IMR-90 (cell line): ENCODE results near the gene CXCR6. TPM values are rescaled to one million over a fixed set of nuclear protein-coding genes. Genes with fewer than 3 reads are reported as not detected.

Experiments used
- ATAC-seq: fragments of 200-7000 bp; cut with Tn5 transposase; 2 replicates; pipeline ENCODE4 v1.9.1; 2020; ENCODE audit warnings: low read depth, mild to moderate bottlenecking, moderate library complexity
- BruUV-seq: library from RNA; stranded (reverse); fragments of 400-500 nt; replicated peaks from 2 replicates; lab custom pipeline; 2021; lab: Mats Ljungman, UMichigan
- CTCF ChIA-PET: fragments of 300-600 bp; formaldehyde crosslinking; extraction: SDS; loops from one replicate; lab custom pipeline; 2021; ENCODE audit warnings: antibody characterized with exemption; lab: Yijun Ruan, JAX
- POLR2A ChIA-PET: fragments of 300-600 bp; sonication (Branson Sonifier 250); formaldehyde crosslinking; loops from one replicate; lab custom pipeline; 2022; ENCODE audit warnings: antibody characterized with exemption; ENCODE audit not compliant: unreplicated experiment; lab: Charles Lee
- DNase-seq: peaks from one replicate; pipeline ENCODE4 v3.0.0; 2013
- H2AFZ ChIP-seq: replicated peaks from 2 replicates; pipeline ENCODE3; 2013; ENCODE audit warnings: low read length, mild to moderate bottlenecking; ENCODE audit not compliant: poor library complexity
- H2AK5ac ChIP-seq: 2 replicates; pipeline ENCODE4 v1.6.1; 2013; ENCODE audit warnings: low read depth, low read length, inconsistent platforms
- H2AK9ac ChIP-seq: replicated peaks from 2 replicates; pipeline ENCODE3; 2013; ENCODE audit warnings: mild to moderate bottlenecking, low read depth, low read length, moderate library complexity; ENCODE audit not compliant: poor library complexity
- H2BK120ac ChIP-seq: 2 replicates; pipeline ENCODE4 v1.6.1; 2013; ENCODE audit warnings: low read depth, low read length, inconsistent platforms
- H2BK15ac ChIP-seq: 3 replicates; pipeline ENCODE4 v1.6.1; 2013; ENCODE audit warnings: low read depth, low read length, inconsistent platforms
- H2BK20ac ChIP-seq: 2 replicates; pipeline ENCODE4 v1.6.1; 2013; ENCODE audit warnings: low read depth, mild to moderate bottlenecking, inconsistent platforms, low read length, moderate library complexity
- H2BK5ac ChIP-seq: 2 replicates; pipeline ENCODE4 v1.6.1; 2013; ENCODE audit warnings: mild to moderate bottlenecking, low read depth, low read length, inconsistent platforms; ENCODE audit not compliant: poor library complexity, severe bottlenecking
- H3K14ac ChIP-seq: replicated peaks from 2 replicates; pipeline ENCODE4 v1.6.1; 2013; ENCODE audit warnings: low read depth, low read length, inconsistent platforms
- H3K18ac ChIP-seq: 2 replicates; pipeline ENCODE4 v1.6.1; 2013; ENCODE audit warnings: low read depth, low read length, control low read depth
- H3K23ac ChIP-seq: 2 replicates; pipeline ENCODE4 v1.6.1; 2013; ENCODE audit warnings: low read depth, low read length, inconsistent platforms
- H3K27ac ChIP-seq: 2 replicates; pipeline ENCODE4 v1.5.1; 2013; ENCODE audit warnings: mild to moderate bottlenecking, control low read depth, low read length; ENCODE audit not compliant: insufficient read depth
- H3K27me3 ChIP-seq: 2 replicates; pipeline ENCODE4 v1.6.1; 2013; ENCODE audit warnings: low read length; ENCODE audit not compliant: control insufficient read depth, insufficient read depth
- H3K36me3 ChIP-seq: 2 replicates; pipeline ENCODE4 v1.6.1; 2013; ENCODE audit warnings: low read length, mixed read lengths; ENCODE audit not compliant: control insufficient read depth, insufficient read depth
- H3K4ac ChIP-seq: 2 replicates; pipeline ENCODE4 v1.6.1; 2013; ENCODE audit warnings: low read depth, low read length, inconsistent platforms
- H3K4me1 ChIP-seq: 2 replicates; pipeline ENCODE4 v1.6.1; 2013; ENCODE audit warnings: low read length, mixed read lengths; ENCODE audit not compliant: control insufficient read depth, insufficient read depth
- H3K4me2 ChIP-seq: 2 replicates; pipeline ENCODE4 v1.6.1; 2013; ENCODE audit warnings: low read depth, mild to moderate bottlenecking, control low read depth, low read length, moderate library complexity
- H3K4me3 ChIP-seq: 2 replicates; pipeline ENCODE4 v1.5.1; 2013; ENCODE audit warnings: low read depth, mild to moderate bottlenecking, control low read depth, low read length, moderate library complexity; ENCODE audit not compliant: insufficient read depth
- H3K56ac ChIP-seq: 2 replicates; pipeline ENCODE4 v1.6.1; 2013; ENCODE audit warnings: low read length, inconsistent platforms; ENCODE audit not compliant: insufficient read depth; ENCODE audit errors: extremely low read depth
- H3K79me1 ChIP-seq, 2 experiments: 2 replicates each; pipeline ENCODE4 v1.6.1; 2013; ENCODE audit warnings: low read length in 2 of 2, inconsistent platforms in 1 of 2, low read depth in 1 of 2
- H3K9ac ChIP-seq: 2 replicates; pipeline ENCODE4 v1.6.1; 2013; ENCODE audit warnings: low read depth, low read length, control low read depth
- H3K9me1 ChIP-seq: 2 replicates; pipeline ENCODE4 v1.6.1; 2013; ENCODE audit warnings: low read length, inconsistent platforms; ENCODE audit not compliant: insufficient read depth
- H3K9me3 ChIP-seq: 2 replicates; pipeline ENCODE4 v1.6.1; 2013; ENCODE audit warnings: low read length; ENCODE audit not compliant: control insufficient read depth, insufficient read depth
- H4K20me1 ChIP-seq: 2 replicates; pipeline ENCODE4 v1.6.1; 2013; ENCODE audit warnings: low read length, inconsistent platforms; ENCODE audit not compliant: insufficient read depth
- H4K5ac ChIP-seq: 2 replicates; pipeline ENCODE4 v1.6.1; 2013; ENCODE audit warnings: mild to moderate bottlenecking, low read depth, low read length, control low read depth
- H4K8ac ChIP-seq, 2 experiments: 2 replicates each; pipeline ENCODE4 v1.6.1; 2013; ENCODE audit warnings: low read depth in 2 of 2, low read length in 2 of 2, control low read depth in 1 of 2, inconsistent platforms in 1 of 2
- H4K91ac ChIP-seq: 2 replicates; pipeline ENCODE4 v1.6.1; 2013; ENCODE audit warnings: low read depth, low read length, inconsistent platforms; ENCODE audit not compliant: insufficient read depth
- BHLHE40 ChIP-seq: fragments of 150-350 bp; IDR thresholded peaks from 2 replicates; pipeline ENCODE4 v1.6.1; 2016; ENCODE audit warnings: mild to moderate bottlenecking, low read depth, low read length
- CEBPB ChIP-seq: IDR thresholded peaks from 2 replicates; pipeline ENCODE4 v1.6.1; 2012; ENCODE audit warnings: low read depth, low read length, improper control_type of control experiment
- CHD1 ChIP-seq: IDR thresholded peaks from 2 replicates; pipeline ENCODE4 v1.6.1; 2012; ENCODE audit warnings: low read depth, low read length, improper control_type of control experiment
- CTCF ChIP-seq: conservative IDR thresholded peaks from 2 replicates; pipeline ENCODE4 v1.5.1; 2012; ENCODE audit warnings: mild to moderate bottlenecking, low read depth, low read length, improper control_type of control experiment
- ELK1 ChIP-seq: fragments of 150-350 bp; IDR thresholded peaks from 2 replicates; pipeline ENCODE4 v1.6.1; 2016; ENCODE audit warnings: low read depth, mild to moderate bottlenecking, low read length, moderate library complexity, borderline replicate concordance
- FOS ChIP-seq: fragments of 150-350 bp; IDR thresholded peaks from 2 replicates; pipeline ENCODE4 v1.6.1; 2016; ENCODE audit warnings: low read depth, low read length
- MAFK ChIP-seq: IDR thresholded peaks from 2 replicates; pipeline ENCODE4 v1.6.1; 2012; ENCODE audit warnings: low read depth, low read length, improper control_type of control experiment
- MAZ ChIP-seq: IDR thresholded peaks from 2 replicates; pipeline ENCODE4 v1.6.1; 2012; ENCODE audit warnings: low read depth, mild to moderate bottlenecking, low read length, improper control_type of control experiment, moderate library complexity, borderline replicate concordance
- NFE2L2 ChIP-seq: fragments of 150-350 bp; IDR thresholded peaks from 2 replicates; pipeline ENCODE4 v1.6.1; 2016; ENCODE audit warnings: low read depth, mild to moderate bottlenecking, low read length
- POLR2A ChIP-seq: IDR thresholded peaks from 2 replicates; pipeline ENCODE4 v1.6.1; 2012; ENCODE audit warnings: mild to moderate bottlenecking, low read depth, low read length
- RAD21 ChIP-seq: IDR thresholded peaks from 2 replicates; pipeline ENCODE4 v1.6.1; 2012; ENCODE audit warnings: low read length, improper control_type of control experiment
- RCOR1 ChIP-seq: IDR thresholded peaks from 2 replicates; pipeline ENCODE4 v1.6.1; 2012; ENCODE audit warnings: mild to moderate bottlenecking, low read length, improper control_type of control experiment; ENCODE audit not compliant: insufficient replicate concordance
- RFX5 ChIP-seq: IDR thresholded peaks from 2 replicates; pipeline ENCODE4 v1.8.0; 2012; ENCODE audit warnings: low read depth, mild to moderate bottlenecking, low read length, moderate library complexity
- SMC3 ChIP-seq: fragments of 150-350 bp; IDR thresholded peaks from 2 replicates; pipeline ENCODE4 v1.6.1; 2016; ENCODE audit warnings: low read depth, mild to moderate bottlenecking, antibody characterized with exemption, low read length, moderate library complexity
- WGBS, 2 experiments: methylation state at CpG; one replicate each; pipeline versions ENCODE4 v1.1.5 to v1.1.7; 2013; ENCODE audit warnings: missing lambda C conversion rate in 2 of 2; ENCODE audit not compliant: insufficient read length in 1 of 2; ENCODE audit errors: extremely low coverage in 2 of 2; 5-methylcytosine and 5-hydroxymethylcytosine counted together
- dilution Hi-C: fragments of 300-500 bp; cut with HindIII; formaldehyde crosslinking; loops from one replicate; pipeline ENCODE4 v1.14.3; 2018; ENCODE audit warnings: low sequenced_read_pairs; ENCODE audit not compliant: unreplicated experiment
- in situ Hi-C: fragments of 300-500 bp; cut with MboI; formaldehyde crosslinking; loops from 3 replicates; pipeline ENCODE4 v1.14.3; 2019; ENCODE audit warnings: low sequenced_read_pairs, inconsistent platforms, mixed read lengths
- intact Hi-C: fragments of 100-400 bp; cut with micrococcal nuclease; formaldehyde crosslinking; loops from 2 replicates; pipeline ENCODE4 v1.10.0; 2022
- polyA plus RNA-seq, 3 experiments: library from polyadenylated mRNA; depleted of rRNA; stranded (reverse); fragments of >200 nt; gene quantifications; 2 replicates each; pipeline ENCODE4 v1.2.3, GENCODE V29; 2012; ENCODE audit warnings: low replicate concordance in 1 of 3
- total RNA-seq: library from RNA; depleted of rRNA; stranded (reverse); fragments of >200 nt; gene quantifications from 2 replicates; pipeline ENCODE4 v1.2.3, GENCODE V29; 2012

The CXCR6 gene
- total and polyA plus RNA-seq, 2 of the 4 experiments (the other 2 are of a cell fraction), result not detected

DNA sequence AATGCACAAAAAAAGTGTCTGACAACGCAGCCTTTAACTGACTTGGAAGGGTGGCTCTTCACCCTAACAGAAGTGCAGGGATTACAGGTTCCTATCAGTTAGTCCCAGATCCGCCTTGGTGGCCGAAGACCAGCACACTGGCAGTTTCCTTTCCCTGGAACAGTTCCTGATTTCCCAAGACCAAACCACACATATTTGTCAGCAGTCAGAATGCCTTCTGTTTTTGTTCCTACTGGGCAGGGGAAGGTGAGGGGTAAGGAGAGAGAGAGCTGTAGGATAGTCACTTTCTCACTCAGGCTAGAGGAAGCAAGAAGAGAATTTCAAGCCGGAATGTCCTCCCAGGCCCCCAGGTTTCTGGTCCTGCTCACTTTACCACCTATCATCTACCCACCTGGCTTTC, 9.2 kb downstream of the CXCR6 start:
- no peak overlapping the region for H3K4me3 ChIP-seq
- H2BK5ac ChIP-seq, result no peak overlapping the region
- intact Hi-C loops, result no loop called here
- no peak overlapping the region for H4K91ac ChIP-seq
- no peak overlapping the region for H3K4me2 ChIP-seq
- no peak for TF ChIP-seq RCOR1
- no peak for TF ChIP-seq NFE2L2
- no peak for TF ChIP-seq RAD21
- TF ChIP-seq ELK1, result no peak
- TF ChIP-seq MAFK, result no peak
- TF ChIP-seq CTCF, result no peak
- no peak for TF ChIP-seq FOS
- no peak for TF ChIP-seq SMC3
- TF ChIP-seq BHLHE40, result no peak
- no peak for TF ChIP-seq CEBPB
- no peak for TF ChIP-seq POLR2A
- no peak for TF ChIP-seq CHD1
- no peak for TF ChIP-seq MAZ
- TF ChIP-seq RFX5, result no peak
- dilution Hi-C loops, result no loop called here
- peaks cover 24% of the 10 kb centered on the region for H3K4me1 ChIP-seq
- H3K56ac ChIP-seq, result no peak overlapping the region
- H4K20me1 ChIP-seq, result peaks cover 7% of the 10 kb centered on the region; the same call in 1 of the 2 replicates
- POLR2A ChIA-PET, result no interaction called here
- BruUV-seq, result no TSS peak
- no peak overlapping the region for H2BK120ac ChIP-seq
- H2BK15ac ChIP-seq, result no peak overlapping the region
- DNase-seq, result no peak
- peaks cover 23% of the 10 kb centered on the region for H3K9me1 ChIP-seq
- H4K8ac ChIP-seq, result no peak overlapping the region
- no peak overlapping the region for H2AK9ac ChIP-seq
- no peak overlapping the region for H2AK5ac ChIP-seq
- H2AFZ ChIP-seq, result no peak overlapping the region
- no peak overlapping the region for H3K14ac ChIP-seq
- H3K4ac ChIP-seq, result no peak overlapping the region
- H2BK20ac ChIP-seq, result no peak overlapping the region
- WGBS, 2 experiments, result no CpG with 5 or more reads among the region's 4 CpGs
- no peaks in the 10 kb centered on the region for H3K9me3 ChIP-seq
- H3K18ac ChIP-seq, result no peak overlapping the region
- no peaks in the 10 kb centered on the region for H3K27me3 ChIP-seq
- CTCF ChIA-PET, result no interaction called here
- H4K5ac ChIP-seq, result no peak overlapping the region
- in situ Hi-C loops, result no loop called here
- peaks cover 58% of the 10 kb centered on the region for H3K36me3 ChIP-seq
- no peak for ATAC-seq
- H3K9ac ChIP-seq, result no peak overlapping the region
- no peak overlapping the region for H3K27ac ChIP-seq
- H3K79me1 ChIP-seq, result peaks cover 0 to 4% of the 10 kb centered on the region in 2 experiments; a peak in 1 of 4 replicates
- H3K23ac ChIP-seq, result no peak overlapping the region
